ENCODE data around the gene GYG2.

GYG2 gene

GRCh38 chrX:2819345-2820135 lies 9.2 kb upstream of the GYG2 start:
- peak; percentile 52 for TF ChIP-seq CTCF (IDR thresholded peaks at IDR 0.05; ENCODE audit: low read depth, low read length, missing control alignments)
- DNase-seq (ENCODE audit: low read depth), result no peak
- no peak overlapping the region for H3K4me3 ChIP-seq (ENCODE audit: low read depth, low read length)

- no peak for DNase-seq (ENCODE audit: low read depth)
- TF ChIP-seq CTCF (IDR thresholded peaks at IDR 0.05; ENCODE audit: low read depth, low read length, missing control alignments), result no peak
These were observed 8.5 kb upstream of the GYG2 start for GRCh38 chrX:2820136-2820771.

GRCh38 chrX:2823795-2824386 lies 4.8 kb upstream of the GYG2 start:
- DNase-seq (ENCODE audit: low read depth), result no peak
- H3K4me3 ChIP-seq (ENCODE audit: low read depth, low read length), result no peak overlapping the region
- no peak for TF ChIP-seq CTCF (IDR thresholded peaks at IDR 0.05; ENCODE audit: low read depth, low read length, missing control alignments)

More at GRCh38 chrX:2820136-2820771, 8.5 kb upstream of the GYG2 start:
- H3K4me3 ChIP-seq (ENCODE audit: low read depth, low read length), result no peak overlapping the region

GRCh38 chrX:2824886-2825285 lies 3.8 kb upstream of the GYG2 start:
- no peak for TF ChIP-seq CTCF (IDR thresholded peaks at IDR 0.05; ENCODE audit: low read depth, low read length, missing control alignments)
- no peak overlapping the region for H3K4me3 ChIP-seq (ENCODE audit: low read depth, low read length)
- no peak for DNase-seq (ENCODE audit: low read depth)

- no peak for TF ChIP-seq CTCF (IDR thresholded peaks at IDR 0.05; ENCODE audit: low read depth, low read length, missing control alignments)
- H3K4me3 ChIP-seq (ENCODE audit: low read depth, low read length), result no peak overlapping the region
These were observed 255 bp downstream of the GYG2 start for GRCh38 chrX:2828959-2829411.

GRCh38 chrX:2829469-2830246 lies 928 bp downstream of the GYG2 start:
- no peak for TF ChIP-seq CTCF (IDR thresholded peaks at IDR 0.05; ENCODE audit: low read depth, low read length, missing control alignments)
- no peak for DNase-seq (ENCODE audit: low read depth)
- H3K4me3 ChIP-seq (ENCODE audit: low read depth, low read length), result no peak overlapping the region

More at GRCh38 chrX:2828959-2829411, 255 bp downstream of the GYG2 start:
- no peak for DNase-seq (ENCODE audit: low read depth)

All from GM12864 (cell line).